Right lobe of liver (tissue), 6 donors: ENCODE data around the gene GPRASP1. TPM values are rescaled to one million over a fixed set of nuclear protein-coding genes. Genes with fewer than 3 reads are reported as not detected.

Source experiments
- ATAC-seq, 4 donors: fragments of 200-7000 bp; cut with Tn5 transposase; one replicate each; pipeline ENCODE4 v1.9.1; 2020; ENCODE audit warnings: mild to moderate bottlenecking in 4 of 4, moderate library complexity in 4 of 4
- DNase-seq, 3 donors: peaks; one replicate each; pipeline ENCODE4 v3.0.0-alpha.2; 2020
- H3K27ac ChIP-seq, 3 donors: fragments of 200-600 bp; one replicate each; pipeline ENCODE4 v1.8.0; 2022
- H3K27me3 ChIP-seq, 2 donors: fragments of 200-600 bp; one replicate each; pipeline ENCODE4 v1.8.0; 2022
- H3K36me3 ChIP-seq, 4 donors: fragments of 200-600 bp; sonication (generic) in 1 of 4; one replicate each; pipeline versions ENCODE4 v1.5.1 to v1.8.0; 2017 to 2022; ENCODE audit warnings: control low read depth in 1 of 4
- H3K4me1 ChIP-seq, 4 donors: fragments of 200-600 bp; sonication (generic) in 1 of 4; one replicate each; pipeline versions ENCODE4 v1.5.1 to v1.8.0; 2017 to 2022; ENCODE audit warnings: control low read depth in 1 of 4
- H3K4me3 ChIP-seq, 3 donors: fragments of 200-600 bp; one replicate each; pipeline ENCODE4 v1.8.0; 2022
- H3K9me3 ChIP-seq, 4 donors: fragments of 200-600 bp; sonication (generic) in 1 of 4; one replicate each; pipeline versions ENCODE4 v1.5.1 to v1.8.0; 2017 to 2022; ENCODE audit warnings: control low read depth in 1 of 4
- CTCF ChIP-seq, 4 donors: fragments of 200-600 bp in 3 of 4; fragments of 450-650 bp in 1 of 4; IDR thresholded peaks; one replicate each; pipeline versions ENCODE4 v1.5.1 to v1.8.0; 2016 to 2022; ENCODE audit warnings: antibody characterized with exemption in 4 of 4, mild to moderate bottlenecking in 2 of 4
- POLR2A ChIP-seq: fragments of 450-650 bp; IDR thresholded peaks from one replicate; pipeline ENCODE4 v1.6.1; 2017; ENCODE audit warnings: antibody characterized with exemption, mild to moderate bottlenecking
- intact Hi-C, 2 donors: fragments of 100-400 bp; cut with DNase I; formaldehyde crosslinking; loops; one replicate each; pipeline versions ENCODE4 v1.11.2 to v1.14.1; 2022
- small RNA-seq, 2 experiments: library from RNA; depleted of rRNA; stranded (forward); fragments of <200 nt; gene quantifications; one replicate each; pipeline ENCODE3, GENCODE V24; 2016
- total RNA-seq, 6 experiments: library from RNA; depleted of rRNA in 2 of 6; stranded (reverse); fragments of >200 nt in 2 of 6; fragmentation: NEBNext Ultra II Directional in 3 of 6; extraction: Animal tissue kit (Norgen Biotek cat#: 25700) in 3 of 6; gene quantifications; one replicate each; pipeline versions ENCODE4 v1.1.0 to v1.2.4, GENCODE V29; 2016 to 2023
- donor health status: DM: no; HTN: yes; CAD: no.
- donor health status: DM: no; HTN: no; CAD: no.
- donor health status: DM: no; HTN: no; CAD: no.
- donor health status: DM: no; HTN: yes; CAD: no.
- donor health status: DM: no; HTN: yes; CAD: no.

GPRASP1 gene
- total RNA-seq, 6 experiments from 2014 or later: 0.61 to 1.8 (median 1.4) TPM

- intact Hi-C loops: no loop called here
- no peak for TF ChIP-seq POLR2A
- no peak for TF ChIP-seq CTCF (IDR thresholded peaks at IDR 0.05)
- Histone ChIP-seq H3K4me1 (no peaks in the 10 kb centered on the region), H3K27me3 (no peaks in the 10 kb centered on the region), H3K36me3 (no peaks in the 10 kb centered on the region), H3K9me3 (no peaks in the 10 kb centered on the region), H3K27ac (no peak overlapping the region), H3K4me3 (no peak overlapping the region)
- DNase-seq (no peak), ATAC-seq (no peak)
Measured at GRCh38 chrX:102696306-102696705, 45.0 kb downstream of the GPRASP1 start.

- no peaks in the 10 kb centered on the region for H3K36me3 ChIP-seq
- H3K4me1 ChIP-seq: no peaks in the 10 kb centered on the region
- intact Hi-C loops: no loop called here
- no peak overlapping the region for H3K27ac ChIP-seq
- ATAC-seq (no peak), DNase-seq (no peak)
- TF ChIP-seq POLR2A (no peak), CTCF (IDR thresholded peaks at IDR 0.05) (no peak)
- H3K27me3 ChIP-seq: no peaks in the 10 kb centered on the region
- H3K4me3 ChIP-seq: no peak overlapping the region
- H3K9me3 ChIP-seq: no peaks in the 10 kb centered on the region
Measured at GRCh38 chrX:102697494-102697893, 46.2 kb downstream of the GPRASP1 start.

Small RNA genes within 50 kb of the gene (small RNA-seq; reads per million reads assigned to genes)
- 0 reads per million in 2 experiments for gene RNU6-589P

Other genes starting within 250 kb of the GPRASP1 start
- under 1 TPM in 1 of 6 experiments, not detected in 5; 0.12 TPM for gene NXF2B, start 211.5 kb upstream of the GPRASP1 start, total RNA-seq
- not detected for gene TCP11X2, start 179.7 kb upstream of the GPRASP1 start, total RNA-seq
- gene TMSB15A, start 134.7 kb upstream of the GPRASP1 start, total RNA-seq: not detected
- 1 to 10 TPM; 4.6 to 8.9 (median 5.7) TPM for gene ARMCX5, start 52.0 kb upstream of the GPRASP1 start, total RNA-seq
- 1 to 10 TPM; 3.4 to 8.3 (median 5.8) TPM for gene GPRASP2, start 61.0 kb downstream of the GPRASP1 start, total RNA-seq
- 1 to 10 TPM; 1.7 to 3.4 (median 2.2) TPM for gene GPRASP3, start 69.3 kb downstream of the GPRASP1 start, total RNA-seq